Skin of body (tissue), 2 donors: Measurements from ENCODE around the gene NDFIP2. TPM values are rescaled to one million over a fixed set of nuclear protein-coding genes. Genes with fewer than 3 reads are reported as not detected.
A peak's percentile ranks its signal among the peaks of the same experiment; 100 is the strongest.
"Not testable (repeated sequence)": the region's sequence is repeated elsewhere in the genome, so short reads cannot be mapped to it uniquely, and the experiment has no call there.

ENCODE experiments used
- DNase-seq: peaks from one replicate; lab custom pipeline; 2025; lab: John Stamatoyannopoulos, UW
- total RNA-seq: library from RNA; depleted of rRNA; stranded (reverse); fragments of >200 nt; gene quantifications from one replicate; pipeline ENCODE4 v1.2.3, GENCODE V29; 2014

The NDFIP2 gene
- total RNA-seq, 1 donor from 2014 or later, result 47.1 TPM

DNA sequence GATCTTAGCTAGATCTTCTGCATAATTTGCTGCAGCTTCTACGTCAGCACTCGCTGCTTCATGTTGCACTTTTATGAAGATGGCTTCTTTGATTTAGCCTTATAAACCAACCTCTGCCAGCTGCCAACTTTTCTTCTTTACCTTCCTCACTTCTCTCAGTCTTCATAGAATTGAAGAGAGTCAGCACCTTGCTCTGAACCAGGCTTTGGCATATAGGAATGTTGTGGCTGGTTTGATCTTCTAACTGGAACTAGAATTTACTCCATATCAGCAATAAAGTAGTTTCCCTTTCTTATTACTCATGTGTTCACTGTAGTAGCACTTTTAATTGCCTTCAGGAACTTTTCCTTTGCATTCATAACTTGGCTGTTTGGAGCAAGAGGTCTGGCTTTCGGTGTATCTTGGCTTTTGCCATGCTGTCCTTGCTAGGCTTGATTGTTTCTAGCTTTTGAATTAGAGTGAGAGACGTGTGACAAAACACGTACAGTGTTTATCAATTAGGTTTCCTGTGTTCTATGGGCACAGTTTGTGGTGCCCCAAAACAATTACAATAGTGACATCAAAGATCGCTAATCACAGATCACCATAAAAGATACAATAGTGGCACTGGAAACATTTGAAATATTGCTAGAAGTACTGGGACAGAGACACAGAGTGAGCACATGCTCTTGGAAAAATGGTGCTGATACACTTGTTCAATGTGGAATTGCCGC lies 50.7 kb downstream of the NDFIP2 start:
- DNase-seq, result no peak

- DNase-seq, result no peak
These were observed 51.6 kb downstream of the NDFIP2 start for GRCh38 chr13:79532576-79532975.

DNA sequence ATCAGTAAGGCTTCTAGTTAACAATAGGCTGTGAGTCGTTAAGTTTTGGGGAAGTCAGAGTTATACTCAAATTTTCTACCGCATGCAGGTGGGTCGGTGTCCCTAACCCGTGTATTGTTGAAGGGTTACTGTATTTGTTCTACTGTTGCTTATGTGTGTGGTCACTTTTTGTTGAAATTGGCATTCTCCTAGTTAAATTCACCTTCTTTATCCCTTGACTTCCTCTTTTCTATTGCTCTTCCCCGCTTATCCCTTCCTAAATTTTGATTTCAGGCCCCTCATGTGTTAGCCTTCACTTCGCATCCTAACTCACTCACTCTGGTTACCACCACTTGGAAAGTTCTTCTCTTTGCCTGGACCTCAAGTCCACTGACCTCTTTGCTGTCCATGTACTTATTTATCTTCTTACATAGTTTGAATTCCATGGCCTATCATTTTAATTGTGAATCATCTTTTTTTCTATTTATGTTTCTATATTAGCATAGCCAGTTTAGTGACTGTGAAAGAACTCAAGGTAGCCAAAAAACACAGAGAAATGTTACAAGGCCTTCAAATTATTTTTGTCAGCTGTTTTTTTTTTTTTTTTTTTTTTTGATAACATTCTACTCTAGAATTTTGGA lies 52.9 kb downstream of the NDFIP2 start:
- DNase-seq, result no peak

DNA sequence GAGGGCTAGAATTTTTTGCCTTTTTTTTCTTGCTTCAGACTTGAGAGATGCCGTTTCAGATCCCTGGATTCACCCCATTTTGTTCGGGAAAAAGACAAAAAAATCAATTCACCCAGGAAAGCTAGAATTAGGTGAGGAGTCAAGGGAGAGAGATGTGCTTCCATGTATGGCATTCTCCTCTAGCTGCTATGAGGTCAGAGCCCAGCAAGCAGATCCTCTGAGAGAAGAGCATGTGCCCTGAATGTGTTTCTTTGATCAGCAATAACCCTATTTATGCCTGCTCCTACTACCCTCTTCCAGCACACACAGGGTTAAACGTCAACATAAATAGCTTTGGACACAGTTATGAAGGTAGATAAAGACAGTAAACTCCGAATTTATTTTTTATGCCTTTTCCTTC lies 53.6 kb downstream of the NDFIP2 start:
- DNase-seq, result no peak

DNA sequence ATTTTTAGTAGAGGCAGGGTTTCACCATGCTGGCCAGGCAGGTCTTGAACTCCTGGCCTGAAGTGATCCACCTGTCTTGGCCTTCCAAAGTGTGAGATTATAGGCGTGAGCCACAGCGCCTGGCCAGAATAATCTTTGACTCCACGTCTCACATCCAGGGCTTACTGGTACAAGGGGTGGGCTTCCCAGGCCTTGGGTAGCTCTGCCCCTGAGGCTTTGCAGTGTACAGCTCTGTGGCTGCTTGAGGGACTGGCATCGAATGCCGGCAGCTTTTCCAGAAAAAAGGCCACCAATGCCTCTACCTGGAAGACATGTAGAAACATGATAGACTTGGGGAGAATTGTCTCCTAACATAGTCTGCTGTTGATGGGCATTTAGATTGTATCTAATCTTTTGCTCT lies 57.8 kb downstream of the NDFIP2 start:
- DNase-seq, result no peak

- no peak for DNase-seq
These were observed 59.5 kb downstream of the NDFIP2 start for GRCh38 chr13:79540504-79540903.

DNA sequence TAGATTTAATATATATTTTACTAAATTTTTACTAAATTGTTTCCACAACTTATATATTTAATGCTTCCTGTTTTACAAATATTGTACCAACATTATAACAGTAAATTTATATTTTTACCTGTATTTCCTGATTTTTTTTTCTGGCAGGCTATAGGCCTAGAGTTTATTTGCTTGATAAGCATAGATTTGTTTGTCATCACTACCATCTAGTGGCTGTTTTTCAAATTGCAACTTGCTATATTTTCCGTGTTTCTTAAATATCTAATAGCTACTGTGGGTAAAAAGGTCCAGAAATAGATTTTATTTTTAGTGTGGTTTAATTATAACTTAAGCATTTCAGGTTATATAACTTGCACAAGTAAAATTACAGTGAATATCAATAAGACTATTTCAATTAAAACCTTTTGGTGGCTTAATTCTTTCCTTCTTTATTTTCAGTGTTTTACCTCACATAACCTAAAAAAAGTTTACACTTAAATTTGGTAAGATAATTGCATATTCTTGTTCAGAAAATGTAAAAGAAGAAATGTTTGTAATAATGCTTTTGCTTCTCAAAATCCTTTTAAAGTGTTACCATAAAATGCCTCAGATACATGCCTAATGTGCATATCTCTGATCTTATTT lies 60.6 kb downstream of the NDFIP2 start:
- peak; percentile 46 for DNase-seq

GRCh38 chr13:79543883-79544282 lies 62.9 kb downstream of the NDFIP2 start:
- DNase-seq, result no peak

GRCh38 chr13:79547211-79548195 lies 66.5 kb downstream of the NDFIP2 start:
- no peak for DNase-seq

DNA sequence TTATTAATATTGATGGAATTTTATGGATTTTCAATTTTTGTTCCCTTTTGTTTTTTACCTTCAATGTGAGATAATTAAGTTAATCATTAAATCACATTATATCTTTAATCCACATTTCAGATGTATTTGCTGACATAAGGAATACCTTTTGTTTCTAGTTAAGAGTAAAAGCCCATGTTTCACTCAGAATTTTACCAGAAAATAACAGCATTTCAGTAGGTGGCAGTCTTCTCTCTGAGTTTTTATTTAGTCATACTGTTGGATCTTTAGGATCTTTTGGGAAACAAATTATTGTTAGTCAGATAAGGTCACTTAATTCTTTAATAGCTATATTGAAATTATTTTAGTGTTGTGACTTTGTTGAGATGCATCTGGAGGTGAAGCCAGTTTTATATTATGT lies 67.9 kb downstream of the NDFIP2 start:
- peak; percentile 2 for DNase-seq

DNA sequence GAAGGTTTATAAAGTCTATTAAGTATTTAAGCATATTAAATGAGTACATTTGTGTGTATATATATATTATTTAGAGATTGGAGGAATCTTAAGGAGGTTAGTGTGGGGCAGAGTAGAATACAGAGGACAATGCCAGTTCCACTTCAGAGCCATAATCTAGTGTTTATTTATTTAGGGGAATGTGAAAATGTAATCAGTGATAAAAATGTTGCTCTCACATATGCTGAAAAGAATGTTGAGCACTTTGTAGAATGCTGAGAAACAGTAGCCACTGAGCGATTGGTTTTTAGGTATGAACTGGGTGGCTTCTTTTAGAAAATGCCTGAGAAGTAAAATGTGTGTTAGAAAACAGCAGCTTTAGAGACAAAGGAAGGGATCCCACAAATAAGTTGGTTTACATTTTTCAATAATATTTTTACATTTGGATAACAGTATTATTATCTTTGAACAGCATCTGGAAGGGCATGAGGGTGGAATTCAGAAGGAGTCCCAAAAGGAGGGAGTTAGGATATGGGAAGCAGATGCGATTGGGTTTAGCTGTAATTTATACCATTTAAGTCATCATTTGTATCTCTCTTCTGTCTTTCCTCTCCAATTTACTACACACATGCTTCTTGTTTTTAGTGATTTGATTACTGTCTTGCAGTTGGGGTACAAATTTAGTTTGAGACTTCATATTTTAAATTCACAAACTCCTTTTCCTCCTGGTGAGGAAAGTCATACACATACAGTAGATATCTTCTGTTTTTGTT lies 68.6 kb downstream of the NDFIP2 start:
- no peak for DNase-seq

DNA sequence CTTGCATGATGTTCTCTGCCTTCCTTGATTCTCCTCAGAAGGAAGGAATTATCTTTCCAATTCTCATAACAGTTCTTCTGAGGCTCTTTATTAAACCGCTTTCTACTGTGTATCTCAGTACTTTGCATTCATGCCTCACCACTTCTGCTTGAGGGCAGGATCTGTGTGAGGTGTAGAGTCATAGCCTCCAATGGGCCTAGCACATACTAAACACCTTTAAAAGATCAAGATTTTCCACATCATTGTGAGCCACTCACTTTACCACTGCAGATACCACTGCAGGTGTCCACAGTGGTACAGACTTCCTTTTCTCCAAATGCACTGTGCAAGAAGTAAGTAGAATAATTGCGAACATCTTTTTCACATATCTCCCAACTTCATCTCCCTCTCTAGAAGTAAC lies 76.7 kb downstream of the NDFIP2 start:
- DNase-seq, result no peak

GRCh38 chr13:79560954-79561353 lies 80.0 kb downstream of the NDFIP2 start:
- no peak for DNase-seq

GRCh38 chr13:79562557-79562956 lies 81.6 kb downstream of the NDFIP2 start:
- DNase-seq, result no peak

DNA sequence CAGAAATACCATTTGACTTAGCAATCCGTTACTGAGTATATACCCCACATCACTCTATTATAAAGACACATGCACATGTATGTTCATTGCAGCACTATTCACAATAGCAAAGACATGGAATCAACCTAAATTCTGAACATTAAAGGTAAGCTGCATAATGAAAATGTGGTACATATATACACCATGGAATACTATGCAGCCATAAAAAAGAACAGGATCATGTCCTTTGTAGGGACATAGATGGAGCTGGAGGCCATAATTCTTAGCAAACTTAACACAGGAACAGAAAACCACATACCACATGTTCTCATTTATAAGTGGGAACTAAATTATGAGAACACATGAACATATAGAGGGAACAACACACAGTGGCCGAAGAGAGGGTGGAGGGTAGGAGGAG lies 85.2 kb downstream of the NDFIP2 start:
- no peak for DNase-seq

DNA sequence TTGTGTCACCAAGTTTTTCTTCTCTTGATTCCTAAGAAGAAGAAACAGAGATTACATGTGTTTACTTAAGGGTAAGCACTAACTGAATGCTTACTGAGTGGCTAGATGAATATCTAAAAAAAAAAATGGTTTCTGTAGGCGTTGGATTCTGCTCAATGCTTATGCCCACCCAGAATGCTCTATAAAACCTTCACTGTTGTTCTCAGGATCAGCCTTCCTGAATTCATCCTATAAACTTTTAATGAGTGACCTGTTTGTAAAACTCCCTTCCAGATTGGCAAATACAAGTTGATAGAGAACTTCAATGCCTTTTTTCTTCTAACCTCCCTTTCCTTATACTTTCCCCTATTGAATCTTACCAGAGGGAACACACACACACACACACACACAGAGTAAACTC lies 90.2 kb downstream of the NDFIP2 start:
- no peak for DNase-seq

GRCh38 chr13:79573892-79574291 lies 92.9 kb downstream of the NDFIP2 start:
- not testable (repeated sequence) for DNase-seq

- DNase-seq, result peak; percentile 13
These were observed 100.9 kb downstream of the NDFIP2 start for GRCh38 chr13:79581870-79582315.

DNA sequence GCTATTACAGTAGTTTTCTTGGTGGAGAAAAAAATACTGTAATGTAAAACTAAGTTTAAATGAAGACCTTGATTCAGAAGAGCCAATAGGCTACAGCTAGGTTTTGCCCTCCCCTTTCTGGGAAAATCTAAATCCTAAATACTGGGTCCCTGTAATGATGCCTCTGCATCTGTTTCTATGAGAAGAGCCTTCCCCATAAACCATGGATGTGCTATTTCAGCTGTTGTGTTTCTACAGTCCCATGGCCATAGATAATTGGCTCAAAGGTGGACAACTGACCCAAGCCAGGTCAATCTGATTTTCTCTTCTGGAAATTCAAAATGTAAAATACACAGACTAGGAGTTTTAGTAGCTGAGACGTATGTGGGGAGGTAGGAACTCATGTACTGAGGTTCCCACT lies 101.9 kb downstream of the NDFIP2 start:
- no peak for DNase-seq

DNA sequence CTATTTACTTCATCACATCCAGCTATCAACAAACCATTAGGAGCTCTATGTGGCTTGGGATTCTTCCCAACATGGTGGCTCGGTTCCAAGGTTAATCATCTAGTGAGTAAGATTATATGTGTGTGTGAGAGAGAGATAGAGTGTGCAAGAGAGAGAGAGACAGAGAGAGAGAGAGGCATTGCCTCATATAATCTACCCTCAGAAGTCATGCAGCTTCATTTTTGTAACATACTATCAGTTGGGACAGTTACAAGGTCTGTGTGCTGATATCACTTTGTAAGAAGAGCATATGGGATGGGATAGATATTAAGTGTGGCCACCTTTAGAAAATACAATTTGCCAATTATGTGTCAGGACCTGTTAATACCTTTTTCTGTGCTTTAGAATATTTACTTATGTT lies 104.1 kb downstream of the NDFIP2 start:
- DNase-seq, result no peak
